C4-2B (cell line): Measurements from ENCODE around the gene DNAH17.

Source experiments
- CTCF ChIP-seq: fragments of 450-650 bp; conservative IDR thresholded peaks from 2 replicates; pipeline ENCODE4 v1.5.1; 2017; ENCODE audit warnings: mild to moderate bottlenecking
- ZFX ChIP-seq: fragments of 450-650 bp; IDR thresholded peaks from 2 replicates; pipeline ENCODE4 v1.6.1; 2017

GRCh38 chr17:78575340-78575739 is 1.9 kb downstream of the DNAH17 start:
- TF ChIP-seq CTCF (no peak), ZFX (no peak)
